Measurements from ENCODE around the gene CEP112. TPM values are rescaled to one million over a fixed set of nuclear protein-coding genes. Genes with fewer than 3 reads are reported as not detected.

CEP112 gene
- total RNA-seq, 2 donors from 2014 or later, result 5.9 to 6.2 TPM

- no peaks in the 10 kb centered on the region for H3K36me3 ChIP-seq
- H3K4me1 ChIP-seq, result no peaks in the 10 kb centered on the region
- DNase-seq, result no peak
- H3K27ac ChIP-seq, result no peak overlapping the region
- no peak overlapping the region for H3K9ac ChIP-seq (ENCODE audit: low read depth in 2 of 2, low read length in 2 of 2)
- TF ChIP-seq CTCF (IDR thresholded peaks at IDR 0.05), result no peak
- H3K9me3 ChIP-seq, result no peaks in the 10 kb centered on the region
- H3K4me3 ChIP-seq, result no peak overlapping the region
- intact Hi-C loops (cut with DNase I), result no loop called here
- no peaks in the 10 kb centered on the region for H3K27me3 ChIP-seq
Observed at GRCh38 chr17:65917560-65917959, 274.4 kb downstream of the CEP112 start.

- Histone ChIP-seq H3K36me3 (no peaks in the 10 kb centered on the region), H3K4me3 (no peak overlapping the region), H3K27me3 (no peaks in the 10 kb centered on the region), H3K27ac (no peak overlapping the region), H3K9ac (ENCODE audit: low read depth in 2 of 2, low read length in 2 of 2) (no peak overlapping the region), H3K9me3 (no peaks in the 10 kb centered on the region), H3K4me1 (no peaks in the 10 kb centered on the region)
- intact Hi-C loops (cut with DNase I), result no loop called here
- no peak for TF ChIP-seq CTCF (IDR thresholded peaks at IDR 0.05)
- DNase-seq, result no peak
Observed at GRCh38 chr17:65916425-65916824, 275.5 kb downstream of the CEP112 start.

- Histone ChIP-seq H3K4me3 (no peak overlapping the region), H3K4me1 (no peaks in the 10 kb centered on the region), H3K36me3 (no peaks in the 10 kb centered on the region), H3K27ac (no peak overlapping the region), H3K9ac (ENCODE audit: low read depth in 2 of 2, low read length in 2 of 2) (no peak overlapping the region), H3K9me3 (no peaks in the 10 kb centered on the region), H3K27me3 (no peaks in the 10 kb centered on the region)
- DNase-seq, result no peak
- intact Hi-C loops (cut with DNase I), result no loop called here
- no peak for TF ChIP-seq CTCF (IDR thresholded peaks at IDR 0.05)
Observed at GRCh38 chr17:65914784-65915342, 277.1 kb downstream of the CEP112 start.

GRCh38 chr17:65913326-65913850 is 278.5 kb downstream of the CEP112 start:
- no peak for DNase-seq
- no peaks in the 10 kb centered on the region for H3K9me3 ChIP-seq
- TF ChIP-seq CTCF (IDR thresholded peaks at IDR 0.05), result no peak
- intact Hi-C loops (cut with DNase I), result no loop called here
- no peak overlapping the region for H3K4me3 ChIP-seq
- H3K27me3 ChIP-seq, result no peaks in the 10 kb centered on the region
- H3K9ac ChIP-seq (ENCODE audit: low read depth in 2 of 2, low read length in 2 of 2), result no peak overlapping the region
- no peaks in the 10 kb centered on the region for H3K4me1 ChIP-seq
- no peaks in the 10 kb centered on the region for H3K36me3 ChIP-seq
- H3K27ac ChIP-seq, result no peak overlapping the region

- Histone ChIP-seq H3K27ac (no peak overlapping the region), H3K9me3 (no peaks in the 10 kb centered on the region), H3K27me3 (no peaks in the 10 kb centered on the region), H3K4me1 (no peaks in the 10 kb centered on the region), H3K9ac (ENCODE audit: low read depth in 2 of 2, low read length in 2 of 2) (no peak overlapping the region), H3K4me3 (no peak overlapping the region), H3K36me3 (no peaks in the 10 kb centered on the region)
- DNase-seq, result no peak
- intact Hi-C loops (cut with DNase I), result no loop called here
- TF ChIP-seq CTCF (IDR thresholded peaks at IDR 0.05), result no peak
Observed at GRCh38 chr17:65910836-65911235, 281.1 kb downstream of the CEP112 start.
